Kidney epithelial cell (primary cell): Measurements from ENCODE around the gene RAB5B. TPM values are rescaled to one million over a fixed set of nuclear protein-coding genes. Genes with fewer than 3 reads are reported as not detected.
"Not testable (repeated sequence)": the region's sequence is repeated elsewhere in the genome, so short reads cannot be mapped to it uniquely, and the experiment has no call there.

Experiments used
- DNase-seq: peaks from one replicate; pipeline ENCODE4 v3.0.0-alpha.2; 2010; ENCODE audit warnings: low read depth
- H3K27me3 ChIP-seq: 2 replicates; pipeline ENCODE4 v1.6.0; 2011; ENCODE audit warnings: low read length; ENCODE audit not compliant: control insufficient read depth, insufficient read depth
- H3K36me3 ChIP-seq: 2 replicates; pipeline ENCODE4 v1.5.1; 2011; ENCODE audit warnings: low read length; ENCODE audit not compliant: control insufficient read depth, insufficient read depth
- H3K4me3 ChIP-seq: 2 replicates; pipeline ENCODE4 v1.5.1; 2011; ENCODE audit warnings: low read depth, mild to moderate bottlenecking, control low read depth, low read length
- total RNA-seq: library from RNA; depleted of rRNA; stranded (reverse); fragments of >200 nt; gene quantifications from 2 replicates; pipeline ENCODE4 v1.2.3, GENCODE V29; 2015
- TF ChIP-seq, protein P1 (sequence below): IDR thresholded peaks from 2 replicates; pipeline ENCODE4 v1.5.1; 2011; ENCODE audit warnings: mild to moderate bottlenecking, moderate library complexity, low read length, control low read depth, inconsistent platforms; ENCODE audit not compliant: insufficient read depth, poor library complexity, severe bottlenecking

RAB5B gene
- total RNA-seq, 1 donor from 2014 or later = 81.0 TPM

DNA sequence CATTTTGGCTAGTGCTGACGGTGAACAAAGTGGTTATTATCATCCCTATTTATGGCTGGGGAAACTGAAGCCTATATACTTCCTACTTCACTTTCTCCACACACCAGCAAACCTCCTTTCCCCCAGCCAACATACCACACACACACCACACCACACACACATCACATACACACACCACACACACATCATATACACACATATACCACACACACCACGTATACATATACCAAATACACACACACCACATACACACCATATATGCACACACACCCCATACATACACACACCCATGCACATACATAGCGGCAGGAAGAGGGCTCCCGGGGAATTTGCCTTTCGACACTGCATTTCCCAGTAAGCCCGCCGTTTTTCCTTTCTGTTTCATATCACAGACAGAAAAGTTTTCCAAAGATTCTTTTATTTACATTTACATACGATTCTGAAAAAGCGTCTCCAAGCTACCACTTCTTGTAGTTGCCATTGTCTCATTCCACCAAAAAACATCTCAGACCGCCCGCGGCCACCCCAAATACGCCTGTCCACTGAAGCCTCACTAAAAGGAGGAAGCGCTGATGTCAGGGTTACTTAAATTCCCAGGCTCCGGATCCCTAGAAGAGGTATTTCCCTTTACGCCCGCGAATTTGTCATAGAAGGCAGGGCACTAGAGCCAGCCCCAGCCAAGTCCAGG, 823 bp upstream of the RAB5B start:
- no peak for DNase-seq
- Histone ChIP-seq H3K36me3 (peaks cover 1% of the 10 kb centered on the region), H3K27me3 (no peaks in the 10 kb centered on the region), H3K4me3 (peak overlapping the region; percentile 48)
- TF ChIP-seq, protein P1, sequence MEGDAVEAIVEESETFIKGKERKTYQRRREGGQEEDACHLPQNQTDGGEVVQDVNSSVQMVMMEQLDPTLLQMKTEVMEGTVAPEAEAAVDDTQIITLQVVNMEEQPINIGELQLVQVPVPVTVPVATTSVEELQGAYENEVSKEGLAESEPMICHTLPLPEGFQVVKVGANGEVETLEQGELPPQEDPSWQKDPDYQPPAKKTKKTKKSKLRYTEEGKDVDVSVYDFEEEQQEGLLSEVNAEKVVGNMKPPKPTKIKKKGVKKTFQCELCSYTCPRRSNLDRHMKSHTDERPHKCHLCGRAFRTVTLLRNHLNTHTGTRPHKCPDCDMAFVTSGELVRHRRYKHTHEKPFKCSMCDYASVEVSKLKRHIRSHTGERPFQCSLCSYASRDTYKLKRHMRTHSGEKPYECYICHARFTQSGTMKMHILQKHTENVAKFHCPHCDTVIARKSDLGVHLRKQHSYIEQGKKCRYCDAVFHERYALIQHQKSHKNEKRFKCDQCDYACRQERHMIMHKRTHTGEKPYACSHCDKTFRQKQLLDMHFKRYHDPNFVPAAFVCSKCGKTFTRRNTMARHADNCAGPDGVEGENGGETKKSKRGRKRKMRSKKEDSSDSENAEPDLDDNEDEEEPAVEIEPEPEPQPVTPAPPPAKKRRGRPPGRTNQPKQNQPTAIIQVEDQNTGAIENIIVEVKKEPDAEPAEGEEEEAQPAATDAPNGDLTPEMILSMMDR = no peak

DNA sequence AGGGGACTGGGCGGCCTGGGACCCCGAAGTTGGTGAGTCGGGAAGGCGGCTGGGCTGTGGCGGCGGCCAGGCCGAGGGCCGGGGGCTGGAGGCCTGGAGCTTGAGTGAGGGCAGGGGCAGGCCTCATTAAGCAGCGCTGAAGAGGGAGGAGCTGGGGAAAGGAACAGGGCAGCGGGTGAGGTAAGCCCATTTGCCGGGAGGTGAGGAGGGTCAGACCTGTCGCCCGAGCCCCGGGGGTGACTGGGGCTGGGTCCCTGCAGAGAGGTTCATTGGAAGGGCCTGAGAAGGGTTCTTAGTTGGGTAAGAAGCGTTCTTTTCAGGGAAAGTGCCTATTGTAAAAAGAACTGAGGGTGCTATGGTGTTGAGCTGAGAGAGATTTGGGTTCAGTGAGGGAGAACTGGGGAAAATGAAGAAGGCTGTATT, 441 bp downstream of the RAB5B start:
- Histone ChIP-seq H3K4me3 (peak overlapping the region; percentile 95), H3K27me3 (no peaks in the 10 kb centered on the region), H3K36me3 (peaks cover 1% of the 10 kb centered on the region)
- TF ChIP-seq, protein P1 = no peak
- no peak for DNase-seq

DNA sequence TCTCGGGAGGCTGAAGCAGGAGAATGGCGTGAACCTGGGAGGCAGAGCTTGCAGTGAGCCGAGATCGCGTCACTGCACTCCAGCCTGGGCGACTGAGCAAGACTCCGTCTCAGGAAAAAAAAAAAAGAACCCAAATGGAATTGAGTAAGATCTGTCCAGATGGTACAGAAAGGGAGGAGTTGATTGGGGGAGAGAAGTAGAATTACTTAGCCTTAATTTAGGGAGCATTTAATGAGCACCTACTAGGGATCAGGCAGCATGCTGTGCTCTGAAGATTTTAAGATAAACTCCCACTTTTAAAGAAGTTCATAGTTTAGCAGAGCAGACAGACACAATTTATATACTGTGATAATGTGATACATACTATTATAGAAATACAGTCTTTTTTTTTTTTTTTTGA, 4.5 kb downstream of the RAB5B start:
- Histone ChIP-seq H3K36me3 (peaks cover 3% of the 10 kb centered on the region), H3K4me3 (no peak overlapping the region), H3K27me3 (no peaks in the 10 kb centered on the region)
- TF ChIP-seq, protein P1 = no peak
- no peak for DNase-seq

DNA sequence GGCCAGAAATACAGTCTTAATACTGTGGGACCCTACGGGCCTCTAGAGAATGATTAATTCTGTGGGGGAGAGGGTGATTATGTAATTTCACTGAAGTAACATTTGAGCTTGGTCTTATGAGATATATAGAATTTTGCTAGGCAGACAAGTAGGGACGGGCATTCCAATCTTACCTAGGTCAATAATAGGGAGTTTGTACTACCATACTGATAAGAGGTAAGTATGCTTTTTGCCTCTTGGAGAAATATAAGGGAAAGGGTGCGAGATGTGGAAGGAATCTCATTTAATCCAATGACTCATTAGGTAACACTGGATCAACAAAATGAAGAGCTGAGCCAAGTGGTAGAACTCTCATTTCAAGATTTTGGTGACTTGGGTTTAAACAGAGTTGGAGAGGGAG, 5.2 kb downstream of the RAB5B start:
- Histone ChIP-seq H3K27me3 (no peaks in the 10 kb centered on the region), H3K36me3 (peaks cover 4% of the 10 kb centered on the region), H3K4me3 (no peak overlapping the region)
- DNase-seq = no peak
- TF ChIP-seq, protein P1 = no peak

DNA sequence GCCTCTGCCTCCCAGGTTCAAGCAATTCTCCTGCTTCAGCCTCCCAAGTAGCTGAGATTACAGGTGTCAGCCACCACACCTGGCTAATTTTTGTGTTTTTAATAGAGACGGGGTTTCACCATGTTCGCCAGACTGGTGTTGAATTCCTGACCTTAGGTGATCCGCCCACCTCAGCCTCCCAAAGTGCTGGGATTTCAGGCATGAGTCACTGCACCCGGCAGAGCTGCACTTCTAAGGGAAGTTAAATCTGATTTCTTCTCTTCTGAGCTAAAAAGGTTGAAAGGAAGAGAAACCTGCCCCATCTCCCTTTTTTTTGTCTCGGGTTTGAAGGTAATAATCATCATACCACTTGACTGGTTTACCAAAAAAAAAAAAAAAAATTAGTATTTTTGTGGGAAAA, 8.0 kb downstream of the RAB5B start:
- H3K4me3 ChIP-seq, H3K36me3 ChIP-seq, DNase-seq, H3K27me3 ChIP-seq: not testable (repeated sequence)

DNA sequence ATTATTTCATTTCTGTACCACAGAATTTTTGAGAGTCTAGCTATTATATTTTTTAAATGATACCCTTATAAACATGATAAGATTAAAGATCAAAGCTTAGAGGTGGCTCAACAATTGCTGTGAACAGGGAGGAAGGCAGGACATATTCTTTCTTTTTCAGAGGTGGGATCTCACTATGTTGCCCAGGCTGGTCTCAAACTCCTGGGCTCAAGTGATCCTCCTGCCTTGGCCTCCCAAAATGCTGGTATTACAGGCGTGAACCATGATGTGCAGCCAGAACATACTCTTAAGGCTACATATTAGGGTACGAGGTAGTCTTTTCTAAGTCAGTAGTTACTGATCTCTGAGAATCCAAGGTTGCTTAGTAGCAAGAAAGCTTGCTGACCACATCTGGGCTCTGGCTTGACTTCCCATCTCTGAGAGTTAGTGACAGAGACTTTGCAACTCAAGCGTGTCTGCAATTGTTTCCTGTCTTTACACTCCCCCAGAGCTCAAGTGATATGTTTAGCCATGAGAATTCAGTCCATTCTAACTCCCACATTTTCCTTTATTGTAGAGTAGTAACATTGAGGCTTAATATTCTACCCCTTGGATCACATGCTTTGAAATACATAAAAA, 8.6 kb downstream of the RAB5B start:
- H3K4me3 ChIP-seq = no peak overlapping the region
- H3K36me3 ChIP-seq = peaks cover 3% of the 10 kb centered on the region
- TF ChIP-seq, protein P1 = no peak
- peak; percentile 74 for DNase-seq
- no peaks in the 10 kb centered on the region for H3K27me3 ChIP-seq
